MM.1S (cell line): ENCODE measurements around the gene SLC13A4.

ENCODE experiments used
- DNase-seq: peaks from one replicate; pipeline ENCODE4 v3.0.0-alpha.2; 2015
- H2AFZ ChIP-seq: fragments of 300-600 bp; sonication (generic); 2 replicates; pipeline ENCODE4 v1.6.0; 2016; ENCODE audit warnings: antibody characterized with exemption, low read length
- H3F3A ChIP-seq: fragments of 300-600 bp; sonication (generic); 2 replicates; pipeline ENCODE4 v1.6.1; 2016; ENCODE audit warnings: mild to moderate bottlenecking, antibody characterized with exemption, low read length, moderate library complexity, mixed read lengths; ENCODE audit not compliant: insufficient read depth
- H3K27ac ChIP-seq: fragments of 300-600 bp; sonication (generic); 2 replicates; pipeline ENCODE4 v1.5.1; 2016; ENCODE audit warnings: mild to moderate bottlenecking, low read length
- H3K27me3 ChIP-seq: fragments of 300-600 bp; sonication (generic); replicated peaks from 2 replicates; pipeline ENCODE4 v1.6.0; 2016; ENCODE audit warnings: low read length; ENCODE audit not compliant: insufficient read depth
- H3K36me3 ChIP-seq: fragments of 300-600 bp; sonication (generic); replicated peaks from 2 replicates; pipeline ENCODE4 v1.6.1; 2016; ENCODE audit warnings: mild to moderate bottlenecking, low read length, mixed read lengths; ENCODE audit not compliant: insufficient read depth
- H3K4me1 ChIP-seq: fragments of 300-600 bp; sonication (generic); 2 replicates; pipeline ENCODE4 v1.6.1; 2016; ENCODE audit warnings: low read length, mixed read lengths
- H3K4me2 ChIP-seq: fragments of 300-600 bp; sonication (generic); 2 replicates; pipeline ENCODE4 v1.6.0; 2016; ENCODE audit warnings: low read depth, low read length
- H3K4me3 ChIP-seq: fragments of 300-600 bp; sonication (generic); 2 replicates; pipeline ENCODE4 v1.5.1; 2016; ENCODE audit warnings: low read length, mixed read lengths
- H3K79me2 ChIP-seq: fragments of 300-600 bp; sonication (generic); 2 replicates; pipeline ENCODE4 v1.6.1; 2016; ENCODE audit warnings: mixed run types, low read length, mixed read lengths
- H3K9ac ChIP-seq: fragments of 300-600 bp; sonication (generic); 2 replicates; pipeline ENCODE4 v1.6.1; 2016; ENCODE audit warnings: low read length, mixed read lengths
- H3K9me2 ChIP-seq: fragments of 300-600 bp; sonication (generic); replicated peaks from 2 replicates; pipeline ENCODE4 v1.6.1; 2016; ENCODE audit warnings: mild to moderate bottlenecking, low read length, mixed read lengths; ENCODE audit not compliant: insufficient read depth
- H3K9me3 ChIP-seq: fragments of 300-600 bp; sonication (generic); replicated peaks from 2 replicates; pipeline ENCODE4 v1.6.1; 2016; ENCODE audit warnings: mild to moderate bottlenecking, low read length, mixed read lengths; ENCODE audit not compliant: insufficient read depth
- H4K20me1 ChIP-seq: fragments of 300-600 bp; sonication (generic); 2 replicates; pipeline ENCODE4 v1.6.1; 2016; ENCODE audit warnings: mild to moderate bottlenecking, low read length, moderate library complexity, mixed read lengths; ENCODE audit not compliant: insufficient read depth
- CTCF ChIP-seq: fragments of 300-600 bp; sonication (generic); IDR thresholded peaks from 2 replicates; pipeline ENCODE4 v1.5.1; 2016; ENCODE audit warnings: antibody characterized with exemption, low read length, mixed read lengths
- EZH2 ChIP-seq: fragments of 300-600 bp; sonication (generic); optimal IDR thresholded peaks from 2 replicates; pipeline ENCODE3; 2017; ENCODE audit warnings: low read depth, mild to moderate bottlenecking, antibody characterized with exemption, low read length, mixed read lengths
- EZH2phosphoT487 ChIP-seq: fragments of 300-600 bp; sonication (generic); IDR thresholded peaks from 2 replicates; pipeline ENCODE4 v1.6.1; 2018; ENCODE audit warnings: antibody characterized with exemption, low read length

SLC13A4 gene

DNA sequence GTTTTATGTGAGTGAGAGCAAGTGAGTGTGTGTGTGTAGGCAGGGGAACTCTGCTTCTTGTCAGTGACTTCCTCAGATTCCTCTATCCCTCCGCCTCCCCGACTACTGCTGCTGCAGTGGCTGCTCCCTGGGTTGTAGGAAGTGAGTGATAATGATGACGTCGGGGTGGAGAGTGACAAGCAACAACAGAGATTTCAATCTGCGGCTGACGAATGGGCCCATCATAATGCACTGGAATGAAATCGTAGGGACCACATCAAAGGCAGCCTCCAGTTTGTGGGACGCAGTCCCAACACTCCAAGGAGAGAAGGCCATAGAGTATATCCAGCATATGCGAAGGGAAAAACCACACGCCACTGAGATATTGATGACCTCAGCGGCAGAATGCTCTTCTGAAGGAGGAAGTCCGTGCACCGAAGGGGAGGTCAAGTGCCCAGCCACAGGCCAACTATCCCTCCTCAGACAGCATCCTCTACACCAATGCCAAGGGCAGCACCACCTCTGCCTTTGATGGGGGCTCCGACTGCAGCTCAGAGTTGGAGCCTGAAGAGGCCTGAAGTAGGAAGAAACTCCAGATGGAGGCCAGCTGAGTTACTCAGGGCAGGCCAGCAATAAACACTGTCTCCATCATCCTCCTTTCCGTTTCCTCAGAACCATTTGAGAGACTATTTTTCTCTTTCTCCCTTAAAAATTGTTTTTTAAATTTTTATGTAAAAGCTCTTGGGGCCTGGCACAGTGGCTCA lies 77.0 kb downstream of the SLC13A4 start:
- Histone ChIP-seq H3K36me3 (peaks cover 12% of the 10 kb centered on the region; the same call in 1 of the 2 replicates), H3K4me3 (no peak overlapping the region), H3K27me3 (no peaks in the 10 kb centered on the region), H2AFZ (no peak overlapping the region), H3K27ac (no peak overlapping the region), H3K9me2 (no peaks in the 10 kb centered on the region), H3F3A (no peaks in the 10 kb centered on the region), H3K9ac (no peak overlapping the region), H3K4me1 (no peaks in the 10 kb centered on the region), H3K79me2 (no peaks in the 10 kb centered on the region), H4K20me1 (no peaks in the 10 kb centered on the region), H3K4me2 (no peak overlapping the region), H3K9me3 (no peaks in the 10 kb centered on the region)
- DNase-seq = no peak
- TF ChIP-seq CTCF = no peak
- no peak for TF ChIP-seq EZH2
- TF ChIP-seq EZH2phosphoT487 = no peak

DNA sequence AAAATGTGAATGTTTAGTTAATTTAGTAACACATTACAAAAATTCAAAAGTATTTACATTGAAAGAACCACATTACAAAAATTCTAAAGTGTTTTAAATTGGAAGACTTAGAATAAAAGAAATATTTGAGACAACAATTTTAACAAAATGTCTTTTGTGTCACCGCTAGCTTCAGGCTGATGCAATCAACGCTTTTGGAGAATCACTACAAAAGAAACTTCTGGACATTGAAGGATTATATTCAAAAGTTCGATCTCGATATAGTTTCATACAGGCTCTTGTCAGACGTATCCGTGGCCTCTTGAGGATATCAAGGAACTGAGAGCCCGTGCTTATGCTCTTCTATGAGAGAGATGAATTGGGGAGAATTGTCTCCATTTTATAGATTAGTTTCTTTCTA lies 79.8 kb downstream of the SLC13A4 start:
- Histone ChIP-seq H3K79me2 (no peaks in the 10 kb centered on the region), H3K36me3 (peaks cover 14% of the 10 kb centered on the region; the same call in 1 of the 2 replicates), H3K9me3 (no peaks in the 10 kb centered on the region), H3K9ac (no peak overlapping the region), H2AFZ (no peak overlapping the region), H3F3A (no peaks in the 10 kb centered on the region), H3K27ac (no peak overlapping the region), H3K27me3 (no peaks in the 10 kb centered on the region), H4K20me1 (no peaks in the 10 kb centered on the region), H3K9me2 (no peaks in the 10 kb centered on the region), H3K4me1 (no peaks in the 10 kb centered on the region), H3K4me3 (no peak overlapping the region), H3K4me2 (no peak overlapping the region)
- DNase-seq = no peak
- TF ChIP-seq EZH2phosphoT487 = no peak
- no peak for TF ChIP-seq CTCF
- TF ChIP-seq EZH2 = no peak

GRCh38 chr7:135647755-135648154 lies 80.2 kb downstream of the SLC13A4 start:
- H3K4me3 ChIP-seq = no peak overlapping the region
- no peak overlapping the region for H3K9ac ChIP-seq
- H3K27ac ChIP-seq = no peak overlapping the region
- H2AFZ ChIP-seq = no peak overlapping the region
- TF ChIP-seq CTCF = no peak
- TF ChIP-seq EZH2phosphoT487 = no peak
- no peak for TF ChIP-seq EZH2
- H3K4me1 ChIP-seq = no peaks in the 10 kb centered on the region
- no peaks in the 10 kb centered on the region for H3K79me2 ChIP-seq
- no peaks in the 10 kb centered on the region for H3K9me3 ChIP-seq
- no peaks in the 10 kb centered on the region for H3K9me2 ChIP-seq
- no peaks in the 10 kb centered on the region for H3F3A ChIP-seq
- H3K36me3 ChIP-seq = peaks cover 18% of the 10 kb centered on the region; the same call in 1 of the 2 replicates
- H3K4me2 ChIP-seq = no peak overlapping the region
- H4K20me1 ChIP-seq = no peaks in the 10 kb centered on the region
- no peaks in the 10 kb centered on the region for H3K27me3 ChIP-seq
- no peak for DNase-seq
